Activated CD8-positive, alpha-beta T cell treated with anti-CD3 and anti-CD28 coated beads, Interleukin-2, amount 10 ng/mL, durations not matched to agents 7 days and 5 days (primary cell): ENCODE data around the gene RFX6. TPM values are rescaled to one million over a fixed set of nuclear protein-coding genes. Genes with fewer than 3 reads are reported as not detected.
A peak's percentile ranks its signal among the peaks of the same experiment; 100 is the strongest.
"Not testable (repeated sequence)": the region's sequence is repeated elsewhere in the genome, so short reads cannot be mapped to it uniquely, and the experiment has no call there.

ENCODE experiments used
- ATAC-seq: fragments of 150-1000 bp; cut with Tn5 transposase; one replicate; pipeline ENCODE4 v1.10.0; 2021; ENCODE audit warnings: moderate library complexity
- CTCF ChIA-PET: fragments of 350-600 bp; sonication (Branson Sonifier 250); formaldehyde crosslinking; loops from one replicate; lab custom pipeline; 2021; ENCODE audit warnings: antibody characterized with exemption; lab: Charles Lee
- POLR2A ChIA-PET: fragments of 350-600 bp; sonication (Branson Sonifier 250); formaldehyde crosslinking; loops from one replicate; lab custom pipeline; 2021; ENCODE audit warnings: antibody characterized with exemption; lab: Charles Lee
- DNase-seq: peaks from one replicate; pipeline ENCODE4 v3.0.0-alpha.2; 2020
- H3K27ac Mint-ChIP-seq: one replicate; pipeline ENCODE4 v1.8.0; 2021; ENCODE audit warnings: mild to moderate bottlenecking, mixed read lengths
- H3K27me3 Mint-ChIP-seq: one replicate; pipeline ENCODE4 v1.8.0; 2021; ENCODE audit warnings: low read depth, mixed read lengths
- H3K36me3 Mint-ChIP-seq: one replicate; pipeline ENCODE4 v1.8.0; 2021; ENCODE audit warnings: low read depth, mixed read lengths
- H3K4me1 Mint-ChIP-seq: one replicate; pipeline ENCODE4 v1.8.0; 2021; ENCODE audit warnings: low read depth, mixed read lengths
- H3K4me3 Mint-ChIP-seq: one replicate; pipeline ENCODE4 v1.8.0; 2021; ENCODE audit warnings: mild to moderate bottlenecking, mixed read lengths
- H3K9me3 Mint-ChIP-seq: one replicate; pipeline ENCODE4 v1.8.0; 2022; ENCODE audit warnings: mixed read lengths; ENCODE audit not compliant: insufficient read depth
- total RNA-seq, 2 experiments: library from RNA; stranded (reverse); gene quantifications; one replicate each; pipeline ENCODE4 v1.2.3, GENCODE V29; 2021

Gene RFX6, protein sequence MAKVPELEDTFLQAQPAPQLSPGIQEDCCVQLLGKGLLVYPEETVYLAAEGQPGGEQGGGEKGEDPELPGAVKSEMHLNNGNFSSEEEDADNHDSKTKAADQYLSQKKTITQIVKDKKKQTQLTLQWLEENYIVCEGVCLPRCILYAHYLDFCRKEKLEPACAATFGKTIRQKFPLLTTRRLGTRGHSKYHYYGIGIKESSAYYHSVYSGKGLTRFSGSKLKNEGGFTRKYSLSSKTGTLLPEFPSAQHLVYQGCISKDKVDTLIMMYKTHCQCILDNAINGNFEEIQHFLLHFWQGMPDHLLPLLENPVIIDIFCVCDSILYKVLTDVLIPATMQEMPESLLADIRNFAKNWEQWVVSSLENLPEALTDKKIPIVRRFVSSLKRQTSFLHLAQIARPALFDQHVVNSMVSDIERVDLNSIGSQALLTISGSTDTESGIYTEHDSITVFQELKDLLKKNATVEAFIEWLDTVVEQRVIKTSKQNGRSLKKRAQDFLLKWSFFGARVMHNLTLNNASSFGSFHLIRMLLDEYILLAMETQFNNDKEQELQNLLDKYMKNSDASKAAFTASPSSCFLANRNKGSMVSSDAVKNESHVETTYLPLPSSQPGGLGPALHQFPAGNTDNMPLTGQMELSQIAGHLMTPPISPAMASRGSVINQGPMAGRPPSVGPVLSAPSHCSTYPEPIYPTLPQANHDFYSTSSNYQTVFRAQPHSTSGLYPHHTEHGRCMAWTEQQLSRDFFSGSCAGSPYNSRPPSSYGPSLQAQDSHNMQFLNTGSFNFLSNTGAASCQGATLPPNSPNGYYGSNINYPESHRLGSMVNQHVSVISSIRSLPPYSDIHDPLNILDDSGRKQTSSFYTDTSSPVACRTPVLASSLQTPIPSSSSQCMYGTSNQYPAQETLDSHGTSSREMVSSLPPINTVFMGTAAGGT
- not detected for total RNA-seq

DNA sequence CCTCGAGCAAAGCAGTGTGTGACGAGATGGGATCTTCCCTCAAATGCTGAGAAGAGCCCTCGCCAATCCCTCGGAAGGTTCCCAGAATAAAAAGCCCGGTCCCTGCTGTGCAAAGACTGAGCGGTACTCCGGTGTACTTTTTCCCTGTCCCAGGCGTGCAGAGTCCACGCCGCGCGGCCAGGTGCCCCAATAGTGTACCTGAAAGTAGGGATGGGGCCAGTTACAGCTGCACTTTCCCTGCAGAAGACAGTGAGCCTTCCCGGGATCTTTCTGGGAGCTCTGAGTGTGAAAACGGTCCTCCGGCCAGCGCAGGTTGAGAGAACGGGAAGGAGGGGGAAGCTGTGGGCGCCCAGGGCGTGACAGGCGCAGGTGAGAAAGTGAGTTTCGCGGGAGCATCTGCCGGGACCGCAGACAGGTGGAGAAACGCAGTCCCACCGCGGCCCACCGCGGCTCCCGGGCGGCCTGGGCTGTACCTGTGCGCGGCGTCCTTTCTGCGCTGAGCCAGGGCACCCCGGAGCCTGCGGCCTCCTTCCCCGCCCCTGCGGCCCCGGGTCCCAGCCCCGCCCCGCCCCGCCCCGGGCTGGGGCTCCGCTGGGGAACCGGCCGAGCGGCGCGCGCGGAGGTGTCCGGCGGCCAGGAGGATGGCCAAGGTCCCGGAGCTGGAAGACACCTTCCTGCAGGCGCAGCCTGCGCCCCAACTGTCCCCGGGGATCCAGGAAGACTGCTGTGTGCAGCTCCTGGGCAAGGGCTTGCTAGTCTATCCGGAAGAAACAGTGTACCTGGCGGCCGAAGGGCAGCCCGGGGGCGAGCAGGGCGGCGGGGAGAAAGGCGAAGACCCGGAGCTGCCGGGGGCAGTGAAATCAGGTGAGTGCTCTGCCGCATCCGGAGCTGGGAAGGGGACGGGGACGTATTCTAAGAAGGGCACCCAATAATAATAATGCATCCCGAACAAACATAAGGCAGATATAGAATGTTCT lies at the start of gene RFX6:
Gene RFX6 (plus strand): TSS at position 608 of the 977 bp plus-strand sequence. CDS start 34 bp downstream, at position 642.
- POLR2A ChIA-PET = no interaction called here
- Mint-ChIP-seq H3K4me3 (no peak within 1 kb of the TSS), H3K36me3 (no peaks in the 10 kb centered on the region), H3K27me3 (peaks cover 26% of the 10 kb centered on the region), H3K9me3 (no peaks in the 10 kb centered on the region), H3K4me1 (peaks cover 8% of the 10 kb centered on the region), H3K27ac (no peak within 1 kb of the TSS)
- ATAC-seq = peak; percentile 33
- CTCF ChIA-PET = no interaction called here
- DNase-seq = no peak

DNA sequence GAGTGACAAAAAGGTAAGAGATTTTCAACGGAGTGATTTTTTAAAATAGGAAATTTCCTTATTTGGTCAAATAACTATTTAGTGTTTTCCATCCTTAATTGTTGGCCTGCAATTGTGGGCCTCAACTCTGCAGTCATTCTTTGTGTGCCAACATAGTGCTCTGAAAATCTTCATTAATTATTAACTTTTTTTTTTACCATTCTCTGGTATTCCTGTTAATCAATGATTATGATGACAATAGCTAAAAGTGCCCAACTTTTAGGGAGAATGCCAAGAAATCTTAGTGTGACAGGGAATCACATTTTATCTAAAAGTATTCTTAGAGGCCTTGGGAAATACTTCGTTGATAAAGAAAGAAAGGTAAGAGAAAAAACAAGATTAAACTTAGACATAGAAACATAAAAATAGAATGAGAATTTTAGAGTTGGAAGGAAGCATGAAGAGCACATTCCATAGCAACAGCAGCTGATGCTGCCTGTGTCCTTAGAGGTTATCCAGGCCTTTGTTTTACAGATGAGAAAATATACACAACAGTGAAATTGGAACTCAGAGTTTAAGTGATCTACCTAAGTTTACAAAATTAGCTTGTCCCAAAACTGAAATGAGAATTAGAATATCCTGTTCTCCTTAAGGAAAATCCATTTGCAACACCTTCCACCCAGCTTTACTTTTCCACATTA lies 49.3 kb upstream of the RFX6 start:
- POLR2A ChIA-PET = no interaction called here
- no peaks in the 10 kb centered on the region for H3K36me3 Mint-ChIP-seq
- ATAC-seq = no peak
- peaks cover 4% of the 10 kb centered on the region for H3K27me3 Mint-ChIP-seq
- no peak for DNase-seq
- H3K4me1 Mint-ChIP-seq = no peaks in the 10 kb centered on the region
- no peak overlapping the region for H3K4me3 Mint-ChIP-seq
- H3K9me3 Mint-ChIP-seq = no peaks in the 10 kb centered on the region
- CTCF ChIA-PET = no interaction called here
- H3K27ac Mint-ChIP-seq = no peak overlapping the region

DNA sequence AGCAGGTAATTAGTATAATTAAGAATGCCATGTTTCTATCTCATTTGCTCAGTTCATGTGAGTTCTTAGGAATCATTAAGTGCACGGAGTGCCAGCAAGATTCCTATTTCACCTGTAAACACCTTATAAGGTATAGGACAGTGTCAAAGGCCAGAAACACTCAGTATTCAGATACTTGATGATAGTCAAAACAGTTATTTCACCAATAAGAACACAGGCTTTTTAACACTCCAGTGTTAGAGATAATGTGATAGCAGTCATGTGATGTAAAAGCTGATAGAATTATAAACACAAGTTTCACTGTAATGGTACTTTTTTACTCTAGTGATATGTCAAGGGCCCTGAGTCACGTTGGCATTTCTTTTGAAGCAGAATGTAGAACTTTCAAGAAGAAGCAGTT lies 48.1 kb upstream of the RFX6 start, which contains the start of gene GPRC6A:
Gene GPRC6A (minus strand): TSS at position 101 of the 400 bp plus-strand sequence. CDS start 70 bp downstream, at position 31.
- Mint-ChIP-seq H3K27ac (no peak within 1 kb of the TSS), H3K4me1 (no peaks in the 10 kb centered on the region), H3K36me3 (no peaks in the 10 kb centered on the region), H3K27me3 (peaks cover 5% of the 10 kb centered on the region), H3K4me3 (no peak within 1 kb of the TSS), H3K9me3 (no peaks in the 10 kb centered on the region)
- POLR2A ChIA-PET = no interaction called here
- CTCF ChIA-PET = no interaction called here
- DNase-seq (no peak), ATAC-seq (no peak)

DNA sequence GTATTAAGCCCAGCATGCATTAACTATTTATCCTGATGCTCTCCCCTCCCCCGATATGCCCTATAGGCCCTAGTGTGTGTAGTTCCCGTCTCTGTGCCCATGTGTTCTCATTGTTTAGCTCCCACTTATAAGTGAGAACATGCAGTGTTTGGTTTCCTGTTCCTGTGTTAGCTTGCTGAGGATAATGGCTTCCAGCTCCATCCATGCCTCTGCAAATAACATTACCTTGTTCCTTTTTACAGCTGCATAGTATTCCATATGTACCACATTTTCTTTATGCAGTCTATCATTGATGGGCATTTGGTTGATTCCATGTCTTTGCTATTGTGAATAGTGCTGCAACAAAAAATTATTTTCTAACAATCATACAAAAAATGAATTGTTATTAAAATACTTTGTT lies 42.5 kb upstream of the RFX6 start:
- H3K27me3 Mint-ChIP-seq, H3K4me1 Mint-ChIP-seq, H3K4me3 Mint-ChIP-seq, ATAC-seq, CTCF ChIA-PET, H3K36me3 Mint-ChIP-seq, POLR2A ChIA-PET, H3K9me3 Mint-ChIP-seq, DNase-seq, H3K27ac Mint-ChIP-seq: not testable (repeated sequence)

DNA sequence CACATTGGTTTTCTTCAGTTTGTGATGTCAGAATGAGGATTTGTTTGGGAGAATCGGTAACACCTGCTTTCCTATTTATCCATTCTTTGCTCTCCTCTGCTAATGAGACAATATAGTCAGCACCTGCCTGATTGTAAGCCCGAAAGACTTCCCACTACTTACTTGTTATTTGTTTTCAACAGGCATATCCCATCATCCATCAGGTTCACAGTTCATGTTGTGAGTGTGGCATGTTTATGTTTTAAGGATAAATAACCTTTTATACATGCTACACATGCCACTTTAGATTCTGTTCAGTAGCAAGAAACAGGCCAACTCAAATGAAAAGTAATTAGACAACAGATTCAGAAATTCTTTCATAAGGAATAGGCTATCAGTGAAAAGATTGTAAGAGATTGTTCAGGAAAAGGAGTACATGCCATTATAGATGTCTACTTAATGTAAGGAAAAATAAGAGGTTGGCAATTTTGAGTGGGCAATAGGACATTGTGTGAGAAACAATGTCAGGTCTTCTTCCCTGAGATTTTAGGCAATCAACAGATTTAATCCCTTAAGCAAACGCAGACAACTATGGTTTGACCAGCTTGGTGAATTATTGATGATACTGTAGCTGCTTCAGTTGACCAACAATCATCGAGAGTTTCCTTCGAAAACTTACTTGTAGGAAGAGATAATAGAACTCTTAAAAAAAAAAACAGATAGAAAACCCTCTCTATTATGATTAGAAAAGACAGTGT lies 40.3 kb upstream of the RFX6 start:
- DNase-seq (no peak), ATAC-seq (no peak)
- H3K27ac Mint-ChIP-seq = no peak overlapping the region
- POLR2A ChIA-PET = no interaction called here
- CTCF ChIA-PET = no interaction called here
- no peaks in the 10 kb centered on the region for H3K4me1 Mint-ChIP-seq
- no peaks in the 10 kb centered on the region for H3K9me3 Mint-ChIP-seq
- H3K27me3 Mint-ChIP-seq = peaks cover 2% of the 10 kb centered on the region
- H3K4me3 Mint-ChIP-seq = no peak overlapping the region
- no peaks in the 10 kb centered on the region for H3K36me3 Mint-ChIP-seq

- no peaks in the 10 kb centered on the region for H3K9me3 Mint-ChIP-seq
- ATAC-seq (no peak), DNase-seq (no peak)
- no peaks in the 10 kb centered on the region for H3K27me3 Mint-ChIP-seq
- H3K4me3 Mint-ChIP-seq = no peak overlapping the region
- no peaks in the 10 kb centered on the region for H3K4me1 Mint-ChIP-seq
- no peaks in the 10 kb centered on the region for H3K36me3 Mint-ChIP-seq
- CTCF ChIA-PET = no interaction called here
- no peak overlapping the region for H3K27ac Mint-ChIP-seq
- POLR2A ChIA-PET = no interaction called here
Measured at GRCh38 chr6:116840091-116840490, 37.0 kb upstream of the RFX6 start.

DNA sequence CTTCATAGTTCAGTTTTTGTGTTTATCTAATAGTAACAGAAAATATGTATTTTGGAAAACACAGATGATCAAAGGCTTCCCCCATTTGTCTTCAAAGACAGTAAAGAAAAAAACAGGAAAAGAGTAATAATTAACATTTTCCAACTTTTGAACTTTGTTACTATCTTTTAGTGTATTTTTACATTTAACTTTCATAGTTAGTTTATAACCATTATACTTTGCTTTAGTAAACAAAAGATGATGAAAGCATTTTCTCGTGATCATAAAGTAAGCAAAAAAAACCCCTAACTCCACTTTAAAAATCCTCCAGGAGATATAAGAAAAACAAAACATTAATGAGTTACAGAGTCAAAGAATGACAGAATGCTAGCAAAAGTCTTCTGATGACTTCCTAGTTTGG lies 34.6 kb upstream of the RFX6 start:
- Mint-ChIP-seq H3K36me3 (no peaks in the 10 kb centered on the region), H3K27ac (no peak overlapping the region), H3K27me3 (no peaks in the 10 kb centered on the region), H3K4me1 (no peaks in the 10 kb centered on the region), H3K9me3 (no peaks in the 10 kb centered on the region), H3K4me3 (no peak overlapping the region)
- ChIA-PET CTCF (no interaction called here), POLR2A (no interaction called here)
- no peak for DNase-seq
- ATAC-seq = no peak

DNA sequence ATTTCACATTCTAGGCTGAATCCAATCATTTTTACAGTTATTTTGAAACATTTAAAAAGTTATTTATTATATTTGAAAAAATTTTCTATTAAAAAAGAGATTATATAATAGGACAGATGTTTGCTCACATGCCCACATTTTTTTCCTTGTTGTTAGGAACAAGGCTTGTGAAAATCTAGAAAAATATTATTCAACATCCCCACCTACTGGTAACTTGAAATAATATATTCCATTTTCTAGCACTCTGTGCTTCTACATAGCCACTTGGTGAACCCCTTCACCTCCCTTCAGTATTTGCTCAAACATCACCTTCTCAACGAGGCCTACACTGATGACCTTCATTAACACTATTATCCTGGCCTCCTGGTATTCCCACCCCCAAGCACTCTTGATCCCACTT lies 29.8 kb upstream of the RFX6 start:
- no peaks in the 10 kb centered on the region for H3K4me1 Mint-ChIP-seq

DNA sequence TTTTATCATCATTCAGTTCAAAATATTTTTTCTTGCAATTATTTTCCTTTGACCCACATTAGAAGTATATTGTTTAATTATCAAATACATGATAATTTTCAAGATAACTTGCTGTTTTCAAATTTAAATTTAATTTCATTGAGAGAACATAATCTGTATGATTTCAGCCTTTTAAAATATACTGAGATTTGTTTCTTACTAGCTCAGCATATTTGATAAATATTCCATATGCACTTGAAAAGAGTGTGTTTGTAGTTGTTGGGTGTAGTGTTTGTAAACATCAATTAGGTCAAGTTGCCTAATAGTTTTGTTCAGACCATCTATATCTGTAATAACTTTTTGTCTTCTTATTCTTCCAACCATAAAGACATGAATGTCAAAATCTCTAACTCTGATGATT lies 19.0 kb upstream of the RFX6 start:
- no peak for DNase-seq
- Mint-ChIP-seq H3K27ac (no peak overlapping the region), H3K36me3 (no peaks in the 10 kb centered on the region), H3K27me3 (no peaks in the 10 kb centered on the region), H3K4me1 (no peaks in the 10 kb centered on the region), H3K4me3 (no peak overlapping the region), H3K9me3 (peaks cover 11% of the 10 kb centered on the region)
- POLR2A ChIA-PET = no interaction called here
- CTCF ChIA-PET = interaction anchor here (1.6 kb wide), 1 partner anchor 10 kb away, joined by 3 read pairs; no protein-coding TSS in a partner anchor
- ATAC-seq = no peak

More for the DNA sequence above, 29.8 kb upstream of the RFX6 start:
- POLR2A ChIA-PET = no interaction called here
- Mint-ChIP-seq H3K27me3 (peaks cover 2% of the 10 kb centered on the region), H3K9me3 (no peaks in the 10 kb centered on the region), H3K4me3 (no peak overlapping the region), H3K36me3 (no peaks in the 10 kb centered on the region), H3K27ac (no peak overlapping the region)
- DNase-seq = no peak
- CTCF ChIA-PET = interaction anchor here (1.0 kb wide), 1 partner anchor 10 kb away, joined by 3 read pairs; no protein-coding TSS in a partner anchor
- ATAC-seq = no peak

DNA sequence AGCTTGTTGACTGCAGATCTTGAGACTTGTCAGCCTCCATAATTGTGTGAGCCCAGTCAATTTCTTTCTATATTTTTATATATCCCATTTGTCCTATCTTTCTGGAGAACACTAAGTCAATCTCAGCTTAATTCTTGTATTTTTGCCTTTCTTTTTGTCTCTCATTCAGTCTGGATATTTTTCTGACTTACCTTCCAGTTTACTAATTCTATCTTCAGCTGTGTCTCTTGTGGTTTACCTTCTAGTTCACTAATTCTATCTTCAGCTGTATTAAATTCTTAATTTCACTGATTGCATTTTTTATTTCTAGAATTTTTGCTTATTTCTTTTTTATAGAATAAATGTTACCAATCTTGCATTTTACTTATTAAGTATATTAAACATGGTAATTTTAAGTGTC lies 17.8 kb upstream of the RFX6 start:
- no peak overlapping the region for H3K4me3 Mint-ChIP-seq
- ChIA-PET POLR2A (no interaction called here), CTCF (no interaction called here)
- no peaks in the 10 kb centered on the region for H3K36me3 Mint-ChIP-seq
- no peak for DNase-seq
- no peak overlapping the region for H3K27ac Mint-ChIP-seq
- no peaks in the 10 kb centered on the region for H3K27me3 Mint-ChIP-seq
- H3K9me3 Mint-ChIP-seq = peaks cover 11% of the 10 kb centered on the region
- H3K4me1 Mint-ChIP-seq = no peaks in the 10 kb centered on the region
- no peak for ATAC-seq
